OCI-M2 (cell line): ENCODE results near the gene ATP1B2.
"Not testable (repeated sequence)": the region's sequence is repeated elsewhere in the genome, so short reads cannot be mapped to it uniquely, and the experiment has no call there.

Experiments
- DNase-seq: peaks from one replicate; lab custom pipeline; 2025; ENCODE audit not compliant: unreplicated experiment; lab: John Stamatoyannopoulos, UW

Gene ATP1B2

DNA sequence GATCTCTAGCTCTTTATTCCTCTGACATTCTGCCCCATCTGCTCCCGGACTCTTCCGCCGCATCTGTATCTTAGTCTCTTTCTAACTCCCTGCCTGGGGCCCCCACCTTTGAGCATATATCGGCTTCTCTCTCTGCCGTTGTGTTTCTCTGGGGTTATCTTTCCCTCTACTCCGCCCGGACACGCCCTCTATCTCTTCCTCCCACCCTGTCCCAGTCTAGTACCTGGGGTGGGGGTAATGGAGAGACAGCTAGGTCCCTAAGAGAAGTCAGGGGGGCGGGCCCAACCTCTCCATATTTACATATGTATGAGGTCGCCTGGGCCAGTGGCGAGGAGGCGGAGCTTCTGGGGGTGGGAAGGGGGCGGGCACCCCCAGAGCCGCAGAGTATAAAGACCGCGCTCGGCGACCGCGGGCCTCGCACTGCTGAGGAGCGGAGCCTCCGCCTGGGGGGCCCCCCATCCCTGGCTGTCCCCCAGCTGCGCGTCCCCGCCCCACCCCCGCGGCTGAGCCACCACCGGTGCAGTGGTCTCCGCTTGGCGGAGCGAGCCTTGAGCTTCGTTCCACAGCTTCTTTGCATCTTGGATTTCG, at the start of gene ATP1B2:
Gene ATP1B2 (plus strand): TSS at position 418 of the 588 bp plus-strand sequence. CDS start 593 bp downstream, outside the sequence.
- peak; percentile 90 for DNase-seq

GRCh38 chr17:7606280-7606679, 44.4 kb upstream of the ATP1B2 start:
- no peak for DNase-seq

DNA sequence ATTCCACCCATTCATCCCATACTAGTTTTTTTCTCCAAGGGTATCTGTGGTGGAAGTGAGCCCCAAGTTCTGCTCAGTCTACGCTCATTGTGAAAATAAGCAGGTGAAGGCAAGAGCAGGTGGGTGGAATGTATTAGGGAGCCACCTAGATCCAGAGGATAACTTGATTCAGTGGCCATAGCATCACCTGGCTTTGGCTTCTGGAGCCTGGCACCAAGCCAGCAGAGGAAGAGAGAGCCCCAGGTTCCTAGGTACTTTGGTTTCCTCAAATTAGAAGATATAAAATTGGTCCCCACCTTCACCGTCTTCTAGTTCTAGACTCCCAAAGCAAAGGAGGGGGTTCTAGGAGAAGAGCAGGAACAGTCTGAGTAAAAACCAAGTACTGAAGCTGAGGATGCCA, 40.1 kb upstream of the ATP1B2 start:
- DNase-seq, result no peak

DNA sequence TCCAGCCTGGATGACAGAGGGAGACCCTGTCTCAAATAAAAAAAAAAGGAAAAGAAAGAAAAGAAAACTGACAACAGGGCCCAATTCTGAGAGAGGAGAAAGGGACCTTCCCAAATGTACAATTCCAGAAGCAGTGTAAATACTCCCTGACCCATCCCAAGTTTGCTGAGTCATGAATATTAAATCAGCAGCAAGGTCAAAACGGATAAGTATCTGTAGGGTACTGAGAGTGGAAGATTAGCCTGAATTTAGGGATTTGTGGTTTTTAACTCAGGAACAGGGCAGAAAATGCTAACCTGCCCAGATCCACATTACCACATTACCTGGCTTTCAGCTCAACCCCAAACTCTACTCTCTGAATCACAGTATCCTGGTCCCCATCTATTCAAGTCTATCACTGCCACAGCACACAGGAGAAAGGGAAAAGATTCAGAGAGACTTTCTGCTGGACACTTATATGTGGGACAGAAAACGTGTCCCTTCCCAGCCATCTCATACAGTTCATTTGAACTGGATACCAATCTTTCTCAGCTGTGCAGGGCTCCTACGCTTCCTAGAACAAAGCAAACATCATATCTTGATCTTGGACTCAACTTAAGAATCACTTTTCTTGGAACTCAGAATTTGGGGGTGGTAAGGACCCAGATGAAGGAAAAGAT, 39.0 kb upstream of the ATP1B2 start:
- no peak for DNase-seq

DNA sequence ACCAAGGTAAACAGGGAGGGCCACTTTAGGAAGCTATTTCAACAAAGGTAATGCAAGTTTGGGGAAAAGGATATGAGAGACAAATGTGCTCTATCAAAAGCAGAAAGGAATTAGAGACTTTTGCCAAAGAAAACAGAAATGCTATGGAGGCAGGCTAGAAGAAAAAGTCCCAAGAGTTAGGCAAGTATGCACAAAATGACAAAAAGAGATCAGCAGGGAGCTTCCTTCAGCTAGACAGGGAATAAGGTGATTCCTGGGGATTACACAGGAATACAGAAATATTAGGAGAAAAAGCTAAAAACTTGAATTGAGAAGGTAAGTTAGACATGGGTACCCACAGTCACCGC, 38.5 kb upstream of the ATP1B2 start:
- no peak for DNase-seq

GRCh38 chr17:7613769-7614424, 36.8 kb upstream of the ATP1B2 start:
- DNase-seq, result no peak

DNA sequence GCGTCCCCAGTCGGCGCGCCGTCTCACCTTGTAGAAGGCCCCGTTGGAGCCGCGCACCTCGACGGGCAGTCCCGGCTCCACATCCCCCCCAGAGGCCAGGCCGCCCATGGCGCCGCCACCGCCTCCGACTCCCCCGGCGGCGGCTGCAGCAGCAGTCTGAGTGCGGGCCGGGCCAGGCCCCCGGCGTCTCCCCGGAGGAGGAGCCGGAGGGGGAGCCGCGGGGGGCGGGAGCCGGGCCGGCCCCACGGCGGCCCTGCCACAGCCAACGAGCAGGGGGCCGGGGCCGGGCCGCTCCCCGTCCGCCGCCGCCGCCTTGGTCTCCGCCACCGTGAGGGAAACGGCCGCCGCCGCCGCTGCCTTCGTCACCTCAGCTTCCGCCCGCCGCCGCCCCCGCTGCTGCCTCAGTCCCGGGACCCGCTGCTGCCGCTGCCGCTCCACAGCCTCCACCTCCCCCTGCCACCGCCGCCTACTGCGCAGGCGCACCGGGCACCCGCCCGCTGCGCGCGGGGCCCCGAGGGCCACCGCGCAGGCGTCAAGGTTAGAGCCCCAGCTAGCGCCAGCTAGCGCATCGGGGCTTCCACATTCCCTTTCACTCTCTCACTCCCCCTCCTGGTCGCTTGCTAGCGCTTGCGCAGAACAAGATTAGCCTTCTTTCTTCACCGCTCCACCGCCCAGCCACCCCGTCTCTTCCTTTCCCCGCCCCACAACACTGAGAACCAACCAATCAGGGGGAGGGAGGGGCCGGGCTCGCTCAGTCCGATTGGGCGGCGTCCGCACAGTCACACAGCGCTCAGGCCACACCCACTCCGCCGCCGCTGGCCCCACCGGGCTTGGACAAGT, 36.1 kb upstream of the ATP1B2 start, which contains the start of gene FXR2:
Gene FXR2 (minus strand): TSS at position 473 of the 840 bp plus-strand sequence. CDS start 365 bp downstream, at position 108.
- peak; percentile 87 for DNase-seq

DNA sequence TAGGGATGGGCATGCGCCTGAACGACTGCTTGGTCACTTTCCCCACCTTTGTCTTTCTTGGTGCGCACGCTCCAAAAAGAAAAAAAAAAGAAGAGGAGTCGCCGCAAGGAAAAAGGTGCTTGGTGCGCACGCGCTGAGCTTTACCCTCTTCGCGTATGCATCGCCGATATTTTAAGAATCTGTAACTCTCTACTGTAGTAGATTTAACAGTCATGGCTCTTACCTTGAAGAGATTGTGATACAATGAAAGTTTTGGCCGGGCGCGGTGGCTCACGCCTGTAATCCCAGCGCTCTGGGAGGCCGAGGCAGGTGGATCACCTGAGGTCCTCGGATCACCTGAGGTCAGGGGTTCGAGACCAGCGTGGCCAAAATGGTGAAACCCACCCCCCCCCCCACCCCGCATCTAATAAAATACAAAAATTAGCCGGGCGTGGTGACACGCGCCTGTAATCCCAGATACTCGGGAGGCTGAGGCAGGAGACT, 35.4 kb upstream of the ATP1B2 start:
- no peak for DNase-seq

DNA sequence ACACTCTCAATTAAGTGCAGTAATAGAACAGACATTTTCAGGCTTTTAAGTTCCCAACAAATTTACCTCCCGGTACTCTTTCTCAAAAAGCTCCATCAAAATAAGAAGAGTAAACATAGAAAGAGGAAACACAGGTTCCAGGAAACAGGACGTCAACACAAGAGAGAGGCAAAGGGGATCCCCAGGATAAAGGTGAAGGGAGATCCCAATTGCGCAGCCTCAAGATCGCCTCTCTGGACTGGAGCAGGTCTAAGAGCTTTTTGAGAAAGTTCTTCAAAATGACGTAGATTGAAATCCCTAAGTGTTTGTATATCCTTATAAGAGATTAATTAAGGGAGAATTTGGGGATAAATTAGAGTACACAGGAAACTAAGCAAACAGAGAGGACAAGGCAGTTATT, 32.1 kb upstream of the ATP1B2 start:
- no peak for DNase-seq

DNA sequence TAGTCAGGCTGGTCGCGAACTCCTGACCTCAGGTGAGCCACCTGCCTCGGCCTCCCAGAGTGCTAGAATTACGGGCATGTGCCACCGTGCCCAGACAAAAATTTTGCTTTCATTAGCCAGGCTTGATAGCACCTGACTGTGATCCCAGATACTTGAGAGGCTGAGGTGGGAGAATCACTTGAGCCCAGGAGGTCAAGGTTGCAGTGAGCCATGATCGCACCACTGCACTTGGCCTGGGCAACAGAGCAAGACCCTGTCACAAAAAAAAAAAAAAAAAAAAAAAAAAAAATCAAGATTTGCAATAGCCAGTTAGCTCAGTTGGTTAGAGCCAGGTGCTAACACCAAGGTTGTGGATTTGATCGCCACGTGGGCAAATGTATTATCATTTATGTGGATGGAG, 29.9 kb upstream of the ATP1B2 start:
- DNase-seq, result no peak

DNA sequence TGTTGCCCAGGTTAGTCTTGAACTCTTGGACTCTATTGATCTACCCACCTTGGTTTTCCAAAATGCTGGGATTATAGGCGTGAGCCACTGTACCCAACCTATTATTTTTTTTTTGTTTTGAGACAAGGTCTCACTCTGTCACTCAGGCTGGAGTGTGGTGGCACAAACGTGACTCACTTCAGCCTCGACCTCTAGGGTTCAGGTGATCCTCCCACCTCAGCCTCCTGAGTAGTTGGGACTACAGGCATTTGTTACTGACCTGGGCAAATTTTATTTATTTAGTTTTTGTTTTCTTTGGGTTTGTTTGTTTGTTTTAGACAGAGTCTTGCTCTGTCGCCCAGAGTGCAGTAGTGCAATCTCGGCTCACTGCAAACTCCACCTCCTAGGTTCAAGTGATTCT, 27.1 kb upstream of the ATP1B2 start:
- no peak for DNase-seq

- not testable (repeated sequence) for DNase-seq
Measured at GRCh38 chr17:7625749-7626148, 25.0 kb upstream of the ATP1B2 start.

DNA sequence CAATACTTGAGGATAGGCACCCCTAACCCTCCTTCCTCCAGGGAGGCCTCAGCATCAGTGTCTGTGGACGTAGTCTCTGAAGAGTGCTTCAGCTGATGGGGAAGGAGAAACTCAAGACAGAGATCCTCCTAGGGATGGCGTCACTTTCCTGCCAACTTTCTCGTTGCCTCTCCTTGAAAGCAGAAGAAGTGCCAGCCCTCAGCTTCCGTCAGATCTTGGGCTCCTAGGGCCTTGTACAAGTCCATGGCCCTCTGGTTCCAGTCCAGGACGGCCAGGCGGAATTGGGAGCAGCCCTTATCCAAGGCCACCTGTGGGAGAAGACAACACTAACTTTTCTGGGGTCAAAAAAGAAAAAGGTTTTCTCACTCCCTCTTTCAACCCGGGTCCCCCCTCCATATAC, 24.4 kb upstream of the ATP1B2 start:
- DNase-seq, result no peak

DNA sequence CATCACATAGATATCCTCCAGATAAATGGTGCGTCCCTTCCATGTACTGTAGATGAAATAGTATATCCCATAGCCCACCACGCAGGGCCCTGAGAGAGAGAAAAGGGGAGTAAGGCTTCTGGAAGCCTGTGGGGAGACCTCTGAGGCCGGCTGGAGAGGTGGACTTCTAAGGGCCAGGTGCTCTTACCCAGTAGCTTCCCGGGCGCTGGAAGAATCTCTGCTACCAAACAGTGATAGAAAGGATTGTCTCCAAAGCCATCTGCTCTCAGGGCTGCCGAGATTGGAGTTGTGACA, 23.8 kb upstream of the ATP1B2 start:
- DNase-seq, result no peak

DNA sequence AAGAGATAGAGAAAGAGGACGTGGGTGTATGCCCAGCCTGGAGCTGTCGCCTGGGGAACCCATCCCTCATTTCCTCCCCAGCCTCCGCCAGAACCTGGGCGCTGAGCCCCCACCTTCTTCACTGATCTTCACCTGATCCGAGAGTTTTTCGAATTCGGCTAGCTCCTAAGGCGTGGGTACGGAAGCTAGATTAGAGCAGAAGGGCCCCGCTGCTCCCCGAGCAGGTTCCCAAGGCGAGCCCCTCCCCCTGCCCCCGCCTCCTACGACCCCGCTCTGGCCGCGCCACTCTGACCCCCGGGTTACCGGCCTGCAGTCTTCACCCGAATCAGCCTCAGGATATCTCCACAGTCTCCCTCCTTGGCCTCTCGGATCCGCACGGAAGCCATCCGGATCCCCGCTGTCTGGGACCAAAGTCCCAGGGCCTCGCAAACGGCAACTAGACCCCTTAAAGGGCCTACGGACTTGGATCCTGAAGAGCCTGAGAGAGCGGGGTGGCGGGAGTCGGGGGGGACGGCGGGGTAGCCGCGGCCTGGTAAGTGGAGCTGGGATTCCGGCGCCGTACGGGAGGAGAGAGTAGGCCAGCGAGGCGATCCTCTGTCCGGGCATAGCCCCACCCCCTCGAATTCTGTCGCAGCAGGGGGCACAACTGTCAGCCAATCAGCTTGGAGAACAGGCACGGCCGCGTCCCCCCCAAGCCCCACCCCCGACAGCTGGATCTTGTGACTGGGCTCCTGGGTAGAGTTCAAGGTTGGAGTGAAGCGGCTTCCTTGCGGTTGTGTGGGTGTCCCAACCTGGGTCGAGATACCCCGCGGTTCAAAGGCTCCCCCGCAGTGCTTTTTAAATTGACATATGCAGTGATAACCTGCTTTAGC, 23.2 kb upstream of the ATP1B2 start, which contains the start of gene SAT2:
Gene SAT2 (minus strand): TSS at position 572 of the 872 bp plus-strand sequence. CDS start 186 bp downstream, at position 386.
- DNase-seq, result no peak

DNA sequence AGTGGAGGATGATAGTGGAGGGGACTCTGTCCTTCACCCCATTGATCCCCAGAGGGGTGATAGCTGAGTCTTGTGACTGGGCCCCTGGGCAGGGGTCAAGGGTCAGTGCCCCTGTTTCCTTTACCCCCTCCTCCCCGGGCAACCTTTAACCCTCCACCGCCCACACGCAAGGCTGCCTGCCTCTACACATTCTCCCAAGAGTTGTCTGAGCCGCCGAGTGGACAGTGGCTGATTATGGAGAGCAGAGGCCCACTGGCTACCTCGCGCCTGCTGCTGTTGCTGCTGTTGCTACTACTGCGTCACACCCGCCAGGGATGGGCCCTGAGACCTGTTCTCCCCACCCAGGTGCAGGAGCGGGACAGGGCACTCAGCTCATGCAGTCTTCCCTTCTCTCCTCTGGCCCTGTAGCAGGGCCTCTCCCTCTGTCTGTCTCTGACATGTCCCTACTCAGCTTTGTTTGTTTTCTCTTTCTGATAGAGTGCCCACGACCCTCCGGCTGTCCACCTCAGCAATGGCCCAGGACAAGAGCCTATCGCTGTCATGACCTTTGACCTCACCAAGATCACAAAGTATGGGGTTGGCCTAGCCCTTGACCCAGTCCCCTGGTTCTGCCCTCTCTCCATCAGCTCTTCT, 20.7 kb upstream of the ATP1B2 start, which contains the start of gene SHBG:
Gene SHBG (plus strand): TSS at position 197 of the 633 bp plus-strand sequence. CDS start 38 bp downstream, at position 235.
- DNase-seq, result no peak

GRCh38 chr17:7631398-7632380, 19.0 kb upstream of the ATP1B2 start:
- DNase-seq, result no peak

GRCh38 chr17:7632492-7632894, 18.2 kb upstream of the ATP1B2 start:
- peak; percentile 13 for DNase-seq

- no peak for DNase-seq
Measured at GRCh38 chr17:7633093-7633492, 17.6 kb upstream of the ATP1B2 start.
